RWPE2 (cell line): Measurements from ENCODE around the gene PPP6R1.

Source experiments
- ATAC-seq: fragments of 200-7000 bp; cut with Tn5 transposase; 3 replicates; pipeline ENCODE4 v1.9.1; 2021; ENCODE audit warnings: low read depth
- DNase-seq: peaks from one replicate; pipeline ENCODE4 v3.0.0-alpha.2; 2020; ENCODE audit warnings: low spot score
- H3K27ac ChIP-seq: fragments of 450-650 bp; 2 replicates; pipeline ENCODE4 v1.5.1; 2017; ENCODE audit warnings: mild to moderate bottlenecking; ENCODE audit not compliant: poor library complexity, severe bottlenecking
- H3K27me3 ChIP-seq: fragments of 250-450 bp; sonication (Bioruptor Pico); 2 replicates; pipeline ENCODE4 v1.5.1; 2021; ENCODE audit warnings: mild to moderate bottlenecking, moderate library complexity; ENCODE audit not compliant: insufficient read depth, poor library complexity, severe bottlenecking
- H3K36me3 ChIP-seq: fragments of 250-450 bp; sonication (Bioruptor Pico); 2 replicates; pipeline ENCODE4 v1.5.1; 2020; ENCODE audit warnings: low read depth, mild to moderate bottlenecking, moderate library complexity
- H3K4me1 ChIP-seq: fragments of 250-450 bp; sonication (Bioruptor Pico); 2 replicates; pipeline ENCODE4 v1.5.1; 2021; ENCODE audit warnings: mild to moderate bottlenecking, moderate library complexity; ENCODE audit not compliant: insufficient read depth, poor library complexity, severe bottlenecking
- H3K4me3 ChIP-seq: fragments of 250-450 bp; sonication (Bioruptor Pico); 2 replicates; pipeline ENCODE4 v1.5.1; 2021; ENCODE audit warnings: mild to moderate bottlenecking, moderate library complexity; ENCODE audit not compliant: severe bottlenecking
- H3K9me3 ChIP-seq: fragments of 250-450 bp; sonication (Bioruptor Pico); 2 replicates; pipeline ENCODE4 v1.5.1; 2021; ENCODE audit warnings: mild to moderate bottlenecking, moderate library complexity; ENCODE audit not compliant: severe bottlenecking
- TF ChIP-seq, protein P1 (sequence below): fragments of 450-650 bp; IDR thresholded peaks from one replicate; pipeline ENCODE4 v1.5.1; 2017; ENCODE audit warnings: mild to moderate bottlenecking, moderate library complexity; ENCODE audit not compliant: poor library complexity, severe bottlenecking

PPP6R1 gene

DNA sequence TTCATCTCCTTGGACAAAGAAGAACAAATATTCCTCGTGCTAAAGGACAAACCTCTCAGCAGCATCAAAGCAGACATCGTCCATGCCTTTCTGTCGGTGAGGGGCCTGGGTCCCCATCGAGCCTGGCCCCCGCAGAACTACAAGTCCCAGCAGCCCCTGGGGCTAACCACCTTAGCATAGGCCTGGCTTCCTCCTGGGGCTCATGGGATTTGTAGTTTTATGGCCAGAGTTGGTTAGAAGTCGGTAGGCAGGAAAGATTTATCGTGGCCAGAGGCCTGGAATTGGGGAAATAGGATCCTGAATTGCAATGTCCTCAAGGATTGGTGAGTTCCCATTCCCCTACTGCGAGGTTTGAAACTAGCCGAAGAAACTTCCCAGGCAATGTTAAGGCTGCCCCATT is 46.7 kb upstream of the PPP6R1 start:
- Histone ChIP-seq H3K36me3 (peaks cover 11% of the 10 kb centered on the region), H3K27ac (no peak overlapping the region), H3K4me1 (no peaks in the 10 kb centered on the region), H3K9me3 (no peaks in the 10 kb centered on the region), H3K27me3 (no peaks in the 10 kb centered on the region), H3K4me3 (no peak overlapping the region)
- 0 out of 3 replicates have a peak, but pooled peaks have one; percentile 45 for ATAC-seq
- no peak for DNase-seq
- TF ChIP-seq, protein P1, sequence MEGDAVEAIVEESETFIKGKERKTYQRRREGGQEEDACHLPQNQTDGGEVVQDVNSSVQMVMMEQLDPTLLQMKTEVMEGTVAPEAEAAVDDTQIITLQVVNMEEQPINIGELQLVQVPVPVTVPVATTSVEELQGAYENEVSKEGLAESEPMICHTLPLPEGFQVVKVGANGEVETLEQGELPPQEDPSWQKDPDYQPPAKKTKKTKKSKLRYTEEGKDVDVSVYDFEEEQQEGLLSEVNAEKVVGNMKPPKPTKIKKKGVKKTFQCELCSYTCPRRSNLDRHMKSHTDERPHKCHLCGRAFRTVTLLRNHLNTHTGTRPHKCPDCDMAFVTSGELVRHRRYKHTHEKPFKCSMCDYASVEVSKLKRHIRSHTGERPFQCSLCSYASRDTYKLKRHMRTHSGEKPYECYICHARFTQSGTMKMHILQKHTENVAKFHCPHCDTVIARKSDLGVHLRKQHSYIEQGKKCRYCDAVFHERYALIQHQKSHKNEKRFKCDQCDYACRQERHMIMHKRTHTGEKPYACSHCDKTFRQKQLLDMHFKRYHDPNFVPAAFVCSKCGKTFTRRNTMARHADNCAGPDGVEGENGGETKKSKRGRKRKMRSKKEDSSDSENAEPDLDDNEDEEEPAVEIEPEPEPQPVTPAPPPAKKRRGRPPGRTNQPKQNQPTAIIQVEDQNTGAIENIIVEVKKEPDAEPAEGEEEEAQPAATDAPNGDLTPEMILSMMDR: no peak

DNA sequence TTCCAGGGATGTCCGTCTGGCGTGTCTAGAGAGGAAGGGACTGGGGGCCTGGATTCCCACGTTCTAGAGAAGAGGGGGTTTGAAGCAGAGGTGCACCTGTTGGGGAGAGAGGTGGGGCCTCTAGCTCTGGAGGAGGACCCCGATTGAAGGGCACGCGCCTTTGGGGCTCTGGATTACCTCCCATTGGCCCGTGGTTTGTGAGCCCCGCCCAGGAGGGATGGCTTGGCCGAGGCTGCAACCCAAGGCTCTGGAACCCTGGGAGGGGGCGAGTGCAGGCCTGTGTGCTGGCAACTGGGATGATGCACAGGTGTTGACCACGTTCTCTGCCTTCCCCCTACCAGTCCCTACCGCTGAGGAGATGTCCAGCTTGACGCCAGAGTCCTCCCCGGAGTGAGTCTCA is 46.2 kb upstream of the PPP6R1 start:
- peaks cover 11% of the 10 kb centered on the region for H3K36me3 ChIP-seq
- no peaks in the 10 kb centered on the region for H3K4me1 ChIP-seq
- no peak overlapping the region for H3K27ac ChIP-seq
- TF ChIP-seq, protein P1: no peak
- H3K27me3 ChIP-seq: no peaks in the 10 kb centered on the region
- ATAC-seq (no peak), DNase-seq (no peak)
- H3K4me3 ChIP-seq: no peak overlapping the region
- H3K9me3 ChIP-seq: no peaks in the 10 kb centered on the region

DNA sequence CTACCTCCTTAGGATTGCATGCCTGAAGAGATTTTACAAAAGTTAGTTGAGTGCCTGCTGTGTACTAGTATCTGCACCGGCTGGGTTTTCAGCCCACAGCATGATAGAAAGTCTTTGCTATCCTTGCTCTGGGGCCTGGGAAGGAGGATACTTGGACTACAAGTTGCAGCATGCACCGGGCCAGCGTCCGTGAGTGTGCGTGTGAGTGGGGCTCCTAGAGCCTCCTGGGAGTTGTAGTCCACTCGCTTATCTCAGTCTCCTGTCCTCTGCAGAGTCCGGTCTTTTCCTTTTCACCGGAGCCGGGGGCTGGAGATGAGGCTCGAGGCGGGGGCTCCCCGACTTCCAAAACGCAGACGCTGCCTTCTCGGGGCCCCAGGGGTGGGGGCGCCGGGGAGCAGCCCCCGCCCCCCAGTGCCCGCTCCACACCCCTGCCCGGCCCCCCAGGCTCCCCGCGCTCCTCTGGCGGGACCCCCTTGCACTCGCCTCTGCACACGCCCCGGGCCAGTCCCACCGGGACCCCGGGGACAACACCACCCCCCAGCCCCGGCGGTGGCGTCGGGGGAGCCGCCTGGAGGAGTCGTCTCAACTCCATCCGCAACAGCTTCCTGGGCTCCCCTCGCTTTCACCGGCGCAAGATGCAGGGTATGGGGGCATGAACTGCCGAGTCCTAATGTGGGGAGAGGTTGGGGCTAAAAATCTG is 45.6 kb upstream of the PPP6R1 start:
- ATAC-seq (peak; percentile 67), DNase-seq (no peak)
- H3K27me3 ChIP-seq: no peaks in the 10 kb centered on the region
- H3K27ac ChIP-seq: no peak overlapping the region
- H3K4me1 ChIP-seq: no peaks in the 10 kb centered on the region
- no peak overlapping the region for H3K4me3 ChIP-seq
- H3K36me3 ChIP-seq: peaks cover 11% of the 10 kb centered on the region
- TF ChIP-seq, protein P1: no peak
- H3K9me3 ChIP-seq: no peaks in the 10 kb centered on the region

DNA sequence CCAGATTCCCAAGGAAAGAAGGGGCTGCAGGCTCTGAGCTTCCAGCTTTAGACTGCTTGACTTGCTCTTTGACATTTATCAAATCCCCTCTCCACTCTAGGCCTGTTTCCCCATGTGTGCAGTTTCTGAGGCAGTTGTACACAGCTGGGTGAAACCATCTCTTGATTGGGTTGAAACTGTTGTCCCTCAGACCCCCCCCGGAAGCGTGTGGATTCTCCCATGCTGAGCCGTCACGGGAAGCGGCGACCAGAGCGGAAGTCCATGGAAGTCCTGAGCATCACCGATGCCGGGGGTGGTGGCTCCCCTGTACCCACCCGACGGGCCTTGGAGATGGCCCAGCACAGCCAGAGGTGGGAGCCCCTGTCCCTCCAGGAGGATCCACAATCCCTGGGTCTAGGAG is 44.7 kb upstream of the PPP6R1 start:
- H3K4me3 ChIP-seq: no peak overlapping the region
- no peaks in the 10 kb centered on the region for H3K9me3 ChIP-seq
- H3K27ac ChIP-seq: no peak overlapping the region
- no peaks in the 10 kb centered on the region for H3K27me3 ChIP-seq
- peaks cover 11% of the 10 kb centered on the region for H3K36me3 ChIP-seq
- TF ChIP-seq, protein P1: no peak
- ATAC-seq: no peak
- no peak for DNase-seq
- H3K4me1 ChIP-seq: no peaks in the 10 kb centered on the region

DNA sequence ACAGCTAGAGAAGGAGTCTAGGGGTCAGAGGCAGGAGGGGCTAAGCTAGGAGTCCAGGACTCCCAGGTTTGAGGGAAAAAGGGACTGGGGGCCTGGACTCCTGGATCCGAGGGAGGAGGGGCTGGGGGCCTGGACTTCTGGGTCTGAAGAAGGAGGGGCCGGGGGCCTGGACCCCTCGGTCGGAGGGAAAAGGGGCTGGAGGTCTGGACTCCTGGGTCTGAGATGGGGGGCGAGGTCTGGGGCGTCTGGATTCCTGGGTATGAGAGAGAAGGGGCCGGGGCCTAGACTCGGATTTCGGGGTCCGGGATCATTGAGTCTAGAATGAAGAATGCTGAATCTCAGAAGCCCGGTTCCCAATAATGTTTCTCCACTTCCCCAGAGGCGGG is 43.5 kb upstream of the PPP6R1 start:
- Histone ChIP-seq H3K4me1 (no peaks in the 10 kb centered on the region), H3K27ac (no peak overlapping the region), H3K27me3 (no peaks in the 10 kb centered on the region), H3K4me3 (no peak overlapping the region), H3K9me3 (no peaks in the 10 kb centered on the region), H3K36me3 (peaks cover 11% of the 10 kb centered on the region)
- DNase-seq (no peak), ATAC-seq (no peak)
- TF ChIP-seq, protein P1: no peak
